ENCODE measurements around the gene ETF1. TPM values are rescaled to one million over a fixed set of nuclear protein-coding genes. Genes with fewer than 3 reads are reported as not detected.

ETF1 gene
- total and polyA plus RNA-seq, 9 of the 15 experiments (the other 6 are each of a cell fraction or from before 2014, with no cell fraction given), result 53.7 to 209 (median 164) TPM

GRCh38 chr5:138464388-138465260, 78.4 kb downstream of the ETF1 start (continued):
- no peak; the same call in 1 of the 2 replicates for TF ChIP-seq NFIC (IDR thresholded peaks at IDR 0.05)
- no peak for TF ChIP-seq ZNF551 (CRISPR knock-in tag; IDR thresholded peaks at IDR 0.05)
- TF ChIP-seq ZFP36 (IDR thresholded peaks at IDR 0.05; ENCODE audit: low read depth, low read length, partially characterized antibody), result peak; percentile 98
- peak; percentile 56; the same call in 1 of the 2 replicates for TF ChIP-seq E2F3 (CRISPR knock-in tag; IDR thresholded peaks at IDR 0.05)
- TF ChIP-seq, protein P1, sequence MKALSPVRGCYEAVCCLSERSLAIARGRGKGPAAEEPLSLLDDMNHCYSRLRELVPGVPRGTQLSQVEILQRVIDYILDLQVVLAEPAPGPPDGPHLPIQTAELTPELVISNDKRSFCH (CRISPR knock-in tag; IDR thresholded peaks at IDR 0.05), result no peak
- TF ChIP-seq, protein P1 (tag; IDR thresholded peaks at IDR 0.05), result no peak
- no peak for TF ChIP-seq CCAR2 (IDR thresholded peaks at IDR 0.05; ENCODE audit: low read depth, low read length)
- no peak for TF ChIP-seq TEAD2 (tag; IDR thresholded peaks at IDR 0.05)
- peak; percentile 100 for TF ChIP-seq KLF1 (tag; IDR thresholded peaks at IDR 0.05)
- TF ChIP-seq, protein P2, sequence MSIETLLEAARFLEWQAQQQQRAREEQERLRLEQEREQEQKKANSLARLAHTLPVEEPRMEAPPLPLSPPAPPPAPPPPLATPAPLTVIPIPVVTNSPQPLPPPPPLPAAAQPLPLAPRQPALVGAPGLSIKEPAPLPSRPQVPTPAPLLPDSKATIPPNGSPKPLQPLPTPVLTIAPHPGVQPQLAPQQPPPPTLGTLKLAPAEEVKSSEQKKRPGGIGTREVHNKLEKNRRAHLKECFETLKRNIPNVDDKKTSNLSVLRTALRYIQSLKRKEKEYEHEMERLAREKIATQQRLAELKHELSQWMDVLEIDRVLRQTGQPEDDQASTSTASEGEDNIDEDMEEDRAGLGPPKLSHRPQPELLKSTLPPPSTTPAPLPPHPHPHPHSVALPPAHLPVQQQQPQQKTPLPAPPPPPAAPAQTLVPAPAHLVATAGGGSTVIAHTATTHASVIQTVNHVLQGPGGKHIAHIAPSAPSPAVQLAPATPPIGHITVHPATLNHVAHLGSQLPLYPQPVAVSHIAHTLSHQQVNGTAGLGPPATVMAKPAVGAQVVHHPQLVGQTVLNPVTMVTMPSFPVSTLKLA (conservative IDR thresholded peaks at IDR 0.05), result peak; percentile 73 to 87
- no peak for TF ChIP-seq SRSF1 (IDR thresholded peaks at IDR 0.05; ENCODE audit: low read depth, low read length)
- no peak for TF ChIP-seq HDAC2 (IDR thresholded peaks at IDR 0.05)
- TF ChIP-seq ZHX1 (conservative IDR thresholded peaks at IDR 0.05; ENCODE audit: low read length), result no peak
- TF ChIP-seq BRD9 (IDR thresholded peaks at IDR 0.05; ENCODE audit: low read depth, partially characterized antibody), result peak; percentile 96
- TF ChIP-seq HMG20A (CRISPR knock-in tag; conservative IDR thresholded peaks at IDR 0.05), result no peak
- TF ChIP-seq, protein P3, sequence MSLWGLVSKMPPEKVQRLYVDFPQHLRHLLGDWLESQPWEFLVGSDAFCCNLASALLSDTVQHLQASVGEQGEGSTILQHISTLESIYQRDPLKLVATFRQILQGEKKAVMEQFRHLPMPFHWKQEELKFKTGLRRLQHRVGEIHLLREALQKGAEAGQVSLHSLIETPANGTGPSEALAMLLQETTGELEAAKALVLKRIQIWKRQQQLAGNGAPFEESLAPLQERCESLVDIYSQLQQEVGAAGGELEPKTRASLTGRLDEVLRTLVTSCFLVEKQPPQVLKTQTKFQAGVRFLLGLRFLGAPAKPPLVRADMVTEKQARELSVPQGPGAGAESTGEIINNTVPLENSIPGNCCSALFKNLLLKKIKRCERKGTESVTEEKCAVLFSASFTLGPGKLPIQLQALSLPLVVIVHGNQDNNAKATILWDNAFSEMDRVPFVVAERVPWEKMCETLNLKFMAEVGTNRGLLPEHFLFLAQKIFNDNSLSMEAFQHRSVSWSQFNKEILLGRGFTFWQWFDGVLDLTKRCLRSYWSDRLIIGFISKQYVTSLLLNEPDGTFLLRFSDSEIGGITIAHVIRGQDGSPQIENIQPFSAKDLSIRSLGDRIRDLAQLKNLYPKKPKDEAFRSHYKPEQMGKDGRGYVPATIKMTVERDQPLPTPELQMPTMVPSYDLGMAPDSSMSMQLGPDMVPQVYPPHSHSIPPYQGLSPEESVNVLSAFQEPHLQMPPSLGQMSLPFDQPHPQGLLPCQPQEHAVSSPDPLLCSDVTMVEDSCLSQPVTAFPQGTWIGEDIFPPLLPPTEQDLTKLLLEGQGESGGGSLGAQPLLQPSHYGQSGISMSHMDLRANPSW (CRISPR knock-in tag; IDR thresholded peaks at IDR 0.05), result 0 out of 2 replicates have a peak, but pooled peaks have one; percentile 47
- peak; percentile 100 for TF ChIP-seq EZH2 (IDR thresholded peaks at IDR 0.05; ENCODE audit: borderline replicate concordance, low read depth, low read length)
- no peak for TF ChIP-seq SNIP1 (IDR thresholded peaks at IDR 0.05; ENCODE audit: low read depth)
- no peak for TF ChIP-seq ZNF133 (CRISPR knock-in tag; IDR thresholded peaks at IDR 0.05)
- no peak for TF ChIP-seq FOXJ3 (CRISPR knock-in tag; IDR thresholded peaks at IDR 0.05)
- no peak for TF ChIP-seq C11orf30 (IDR thresholded peaks at IDR 0.05; ENCODE audit: low read depth)
- peak; percentile 65 for TF ChIP-seq U2AF1 (optimal IDR thresholded peaks at IDR 0.05; ENCODE audit: low read depth, low read length)
